ENCODE results near the gene PCYT2.

The PCYT2 gene

DNA sequence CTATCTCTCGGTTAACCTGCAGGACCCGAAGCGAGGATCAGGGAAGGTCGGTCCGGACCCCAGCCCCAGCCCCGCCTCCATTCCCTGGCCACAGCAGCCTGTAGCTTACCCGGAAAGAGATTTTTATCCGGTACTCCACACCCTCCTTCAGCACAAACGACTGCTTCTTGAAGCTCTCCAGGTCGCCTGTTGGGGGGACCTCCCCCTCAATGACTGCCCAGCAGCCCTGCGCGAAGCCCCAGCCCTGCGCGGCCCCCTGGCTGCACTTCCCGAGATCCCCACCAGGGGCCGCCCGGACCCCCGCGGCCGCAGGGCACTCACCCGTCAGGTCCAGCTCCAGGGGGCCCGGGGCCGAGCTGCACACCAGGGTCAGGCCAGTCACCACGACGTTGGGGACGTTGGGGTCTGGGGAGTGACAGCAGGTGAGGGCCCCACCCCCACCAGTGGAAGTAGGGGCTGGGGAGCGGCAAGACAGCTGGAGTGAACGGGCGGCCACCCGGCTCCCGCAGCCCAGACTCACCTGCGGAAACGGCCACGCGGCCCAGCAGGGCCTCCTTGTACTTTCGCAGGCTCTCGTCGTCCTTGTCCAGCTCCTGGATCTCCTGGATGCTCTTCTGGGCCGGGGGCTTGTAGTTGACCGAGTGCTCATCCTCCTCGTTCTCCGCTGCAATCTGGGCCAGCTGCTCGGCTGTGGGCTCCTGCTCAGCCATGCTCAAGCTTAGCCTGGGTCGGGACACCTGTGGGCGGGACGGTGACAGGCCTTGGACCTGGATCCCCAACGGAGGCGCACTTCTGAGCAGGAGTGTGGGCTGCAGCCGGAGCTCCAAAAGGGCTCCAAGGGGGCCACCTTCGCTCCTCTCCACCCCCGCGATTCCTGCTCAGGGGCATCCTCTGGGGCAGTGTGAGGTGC lies 41.7 kb downstream of the PCYT2 start:
- peak; percentile 46 for DNase-seq

DNA sequence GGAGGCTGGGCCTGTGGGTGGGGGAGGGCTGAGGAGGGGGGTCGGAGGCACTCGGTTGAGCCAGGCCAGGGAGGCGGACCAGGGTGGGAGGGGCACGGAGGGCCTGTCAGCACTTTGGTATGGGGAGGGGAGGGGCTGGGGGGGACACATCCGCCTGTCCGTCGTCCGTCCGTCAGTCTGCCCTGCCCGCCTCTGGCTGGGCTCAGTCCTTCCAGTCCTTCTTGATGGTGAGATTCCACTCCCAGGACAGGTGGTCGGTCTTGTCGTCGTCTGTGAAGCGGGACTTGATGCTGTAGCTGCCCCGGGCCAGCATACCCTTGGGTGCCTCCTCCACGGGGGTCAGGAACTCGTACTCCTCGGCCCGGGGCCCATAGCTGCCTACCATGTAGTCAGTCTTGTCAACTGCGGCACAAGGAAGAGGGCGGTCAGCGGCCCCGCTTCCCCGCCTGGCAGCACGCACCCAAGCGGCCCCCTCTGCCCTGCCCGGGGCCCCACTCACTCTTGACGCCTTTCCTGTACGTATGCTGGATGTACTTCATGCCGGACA lies 42.5 kb downstream of the PCYT2 start:
- DNase-seq: no peak

DNA sequence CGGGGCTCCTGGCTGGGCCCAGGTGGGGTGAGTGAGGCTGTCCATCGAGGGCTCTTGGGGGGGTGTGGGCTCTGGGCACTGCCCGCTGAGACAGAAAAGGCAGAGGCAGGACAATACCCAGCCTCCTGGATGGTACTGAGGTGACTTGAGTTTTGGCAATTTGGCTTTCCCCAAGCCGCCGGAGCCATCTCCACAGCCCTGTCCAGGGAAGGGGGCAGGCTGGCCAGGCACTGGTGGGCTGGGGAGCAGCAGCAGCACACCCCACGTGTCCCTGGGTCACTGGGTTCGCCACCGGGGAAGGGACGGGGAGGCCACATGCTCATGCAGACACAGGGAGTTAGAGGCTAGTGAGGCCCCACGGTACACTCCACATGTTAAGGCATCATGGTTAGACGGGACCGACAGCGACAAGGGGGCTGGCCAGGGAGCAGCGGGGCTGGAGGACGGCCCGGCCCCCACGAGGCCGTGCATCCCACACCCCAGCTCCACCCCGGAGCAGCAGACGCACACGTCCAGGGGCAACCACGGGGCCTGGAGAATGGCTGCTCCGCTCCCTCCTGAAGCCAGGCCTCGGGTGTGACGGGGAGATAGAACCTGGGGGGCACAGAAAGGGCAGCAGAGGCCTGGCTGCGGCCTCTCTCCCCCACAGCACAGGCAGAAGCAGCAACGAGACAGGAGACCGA lies 43.1 kb downstream of the PCYT2 start:
- DNase-seq: peak; percentile 18

DNA sequence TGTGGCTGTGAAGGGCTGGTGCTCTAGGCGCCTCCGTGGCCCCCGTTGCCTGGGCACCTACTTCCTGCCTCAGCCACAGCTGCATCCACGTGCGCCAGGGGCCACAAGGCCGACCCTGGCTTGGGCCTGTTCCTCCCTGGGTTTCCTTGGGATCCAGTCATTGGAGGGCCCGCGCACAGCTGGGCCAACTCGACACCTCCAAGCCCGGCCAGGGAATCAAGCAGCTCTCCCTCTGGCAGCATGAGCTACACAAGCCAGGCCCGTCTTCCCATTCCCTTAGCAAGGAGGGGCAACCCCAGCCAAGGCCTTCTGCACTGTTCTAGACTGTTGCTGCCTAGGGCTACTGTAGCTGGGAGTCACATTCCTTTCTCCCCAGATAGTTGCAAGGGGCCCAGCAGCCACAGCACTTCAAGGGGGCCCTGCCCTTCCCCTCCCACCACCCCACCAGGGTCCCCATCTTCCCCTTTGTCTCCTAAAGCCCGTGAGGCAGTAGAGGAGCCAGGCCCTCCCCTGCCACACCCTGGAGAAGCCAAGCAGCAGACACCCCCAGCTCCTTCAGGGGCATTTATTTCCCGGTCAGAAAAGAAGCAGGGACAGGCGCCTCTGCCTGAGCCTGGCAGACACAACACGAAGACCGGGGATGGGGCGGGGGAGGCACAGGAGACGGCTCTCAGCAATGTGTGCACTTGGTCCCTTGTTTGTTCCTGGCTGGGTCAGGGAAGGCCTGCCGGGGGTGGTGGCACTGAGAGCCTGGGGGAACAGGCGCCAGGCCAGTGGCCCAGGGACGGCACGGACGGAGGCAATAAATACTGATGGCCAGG lies 43.8 kb downstream of the PCYT2 start:
- peak; percentile 51 for DNase-seq

DNA sequence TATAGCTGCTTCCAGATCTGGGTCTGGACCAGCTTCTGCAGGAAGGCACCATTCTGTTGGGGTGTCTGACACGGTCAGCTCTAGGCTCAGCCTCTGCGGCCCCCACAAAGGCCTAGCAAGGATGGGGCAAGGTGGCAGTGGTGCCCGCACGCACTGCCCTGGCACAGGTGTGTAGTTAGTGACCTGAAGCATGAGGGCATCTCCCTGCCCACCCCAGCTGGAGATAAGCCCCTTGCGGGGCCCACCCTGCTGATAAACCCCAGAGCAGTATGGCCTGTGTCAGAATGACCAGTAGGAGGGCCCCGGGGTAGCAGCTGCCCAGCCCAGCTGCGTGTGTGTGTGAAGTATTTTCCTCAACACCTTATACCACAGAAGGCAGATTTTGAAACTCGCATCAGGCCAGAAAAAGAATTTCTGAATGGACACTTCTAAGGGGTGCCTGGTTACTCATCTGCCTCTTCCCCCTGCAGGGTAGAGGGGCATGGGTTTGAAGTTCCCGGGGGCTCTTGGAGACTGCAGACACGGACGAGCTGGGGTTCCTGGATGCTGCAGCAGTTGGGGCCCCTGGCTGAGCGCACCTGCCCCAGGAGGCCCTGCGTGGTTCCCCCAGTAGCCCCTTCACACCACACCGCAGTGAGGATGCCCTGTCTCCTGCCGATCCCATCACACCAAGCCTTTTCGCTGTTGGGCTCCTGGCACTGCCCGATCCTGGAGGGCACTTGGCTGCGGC lies 44.6 kb downstream of the PCYT2 start:
- DNase-seq: no peak

DNA sequence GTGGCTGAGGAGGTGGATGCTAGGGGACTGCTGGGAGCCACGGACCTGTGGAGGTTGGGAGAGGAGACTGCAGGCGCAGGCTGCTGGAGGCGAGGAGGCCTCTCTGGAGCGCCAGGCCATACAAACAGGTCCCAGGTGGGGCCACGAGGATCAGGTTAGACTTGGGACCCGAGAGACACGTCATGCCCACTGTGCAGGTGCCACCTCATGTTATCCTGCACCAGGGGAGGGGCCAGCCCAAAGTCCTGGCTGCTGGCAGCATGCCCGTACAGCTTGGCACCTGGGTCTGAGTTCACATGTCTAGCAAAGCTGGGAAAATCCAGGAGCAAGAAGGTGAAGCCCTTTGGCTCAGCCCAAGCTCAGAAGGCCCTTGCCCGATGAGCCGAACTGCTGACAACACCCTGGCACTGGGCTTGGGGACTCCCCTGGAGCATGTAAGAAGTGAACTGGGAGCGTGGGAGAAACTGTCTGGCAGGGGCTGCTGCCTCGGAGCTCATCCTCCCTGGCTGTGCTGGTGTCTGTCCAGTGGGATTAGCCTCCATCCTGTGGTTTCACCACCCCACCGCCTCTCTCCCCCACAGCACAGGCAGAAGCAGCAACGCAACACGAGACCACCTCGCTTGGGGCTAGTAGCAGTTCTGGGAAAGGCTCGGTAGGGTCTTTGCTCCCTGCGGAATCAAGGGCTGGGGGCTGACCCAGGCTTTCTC lies 45.3 kb downstream of the PCYT2 start:
- DNase-seq: no peak

DNA sequence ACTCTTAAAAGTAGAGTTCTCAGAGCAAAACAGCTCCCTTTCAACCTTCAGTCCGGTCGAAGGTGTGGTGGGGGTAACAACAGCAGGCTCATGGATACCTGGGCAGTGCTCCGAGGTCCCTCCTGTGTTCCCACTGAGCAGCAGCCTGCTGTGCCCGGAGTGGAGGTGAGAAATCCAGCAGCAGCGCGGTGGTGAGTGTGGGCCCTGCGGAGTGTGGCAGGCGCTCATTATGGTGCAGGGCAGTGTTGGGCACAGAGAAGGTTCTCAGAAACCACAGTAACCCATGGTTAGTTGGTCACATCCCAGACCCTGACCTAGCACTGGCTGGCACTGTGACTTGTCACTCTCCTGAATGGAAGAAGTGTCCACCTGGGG lies 45.9 kb downstream of the PCYT2 start:
- DNase-seq: no peak

DNA sequence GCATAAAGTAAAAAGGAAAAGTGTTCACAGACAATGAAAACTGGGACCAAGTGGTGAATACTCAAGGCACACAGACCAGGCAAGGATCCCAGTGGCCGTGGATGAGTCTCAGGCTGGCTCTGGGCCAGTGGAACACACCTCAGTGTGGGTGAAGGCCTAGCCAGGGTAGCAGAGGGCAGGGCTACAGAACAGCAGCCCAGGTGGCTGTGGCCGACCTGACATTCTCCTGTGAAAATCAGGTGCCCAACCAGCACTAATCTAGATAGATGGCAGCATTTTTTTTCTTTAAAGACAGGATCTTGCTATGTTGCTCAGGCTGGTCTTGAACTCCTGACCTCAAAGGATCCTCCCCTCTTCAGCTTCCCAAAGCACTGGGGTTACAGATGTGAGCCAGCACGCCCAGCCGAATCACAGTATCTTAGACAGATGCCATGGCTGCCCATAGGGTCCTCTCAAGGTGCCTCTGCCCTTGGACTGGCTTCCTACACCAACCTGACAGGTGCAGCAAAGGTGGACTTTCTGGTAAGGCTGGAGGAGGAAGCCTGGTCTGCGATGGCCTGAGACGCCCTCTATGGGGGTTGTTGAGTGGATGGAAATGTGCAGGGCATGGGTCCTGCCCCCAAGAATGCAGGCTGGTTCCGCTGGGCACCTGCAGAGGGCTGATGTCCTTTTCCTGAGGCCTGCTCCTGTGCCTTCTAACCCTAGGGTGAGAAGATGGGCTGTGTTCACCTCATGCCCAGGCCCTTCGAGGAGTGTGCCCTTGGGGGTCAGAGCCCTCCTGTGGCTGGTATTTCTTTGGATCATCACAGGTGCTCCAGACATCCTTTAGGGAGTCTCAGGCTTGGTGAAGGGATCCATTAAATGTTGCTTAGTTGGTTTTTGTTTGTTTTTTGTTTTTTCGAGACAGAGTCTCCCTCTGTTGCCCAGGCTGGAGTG lies 47.1 kb downstream of the PCYT2 start:
- no peak for DNase-seq

DNA sequence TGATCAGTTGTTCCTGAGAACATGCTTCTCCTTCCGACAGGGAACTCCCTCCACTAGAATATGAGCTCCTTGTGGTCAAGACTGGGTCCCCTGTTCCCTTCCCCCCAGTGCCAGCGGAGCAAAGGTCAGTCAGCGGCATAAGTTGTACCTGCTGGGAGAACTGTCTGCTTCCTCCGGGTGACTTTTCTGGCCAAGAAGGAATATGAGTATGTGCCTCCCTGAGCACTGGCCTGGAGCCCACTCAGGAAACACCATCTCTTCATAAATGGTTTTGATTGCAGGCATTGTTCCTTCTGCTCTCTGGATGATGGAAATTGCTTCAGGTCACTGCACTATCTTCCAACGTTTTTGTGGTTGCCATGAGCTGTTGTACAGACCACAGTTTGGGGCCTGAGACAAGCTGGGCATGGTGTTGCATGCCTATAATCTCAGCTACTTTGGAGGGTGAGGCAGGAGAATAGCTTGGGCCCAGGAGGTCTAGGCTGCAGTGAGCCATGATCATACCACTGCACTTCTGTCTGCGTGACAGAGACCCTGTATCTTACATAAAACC lies 48.0 kb downstream of the PCYT2 start:
- peak; percentile 42 for DNase-seq

DNA sequence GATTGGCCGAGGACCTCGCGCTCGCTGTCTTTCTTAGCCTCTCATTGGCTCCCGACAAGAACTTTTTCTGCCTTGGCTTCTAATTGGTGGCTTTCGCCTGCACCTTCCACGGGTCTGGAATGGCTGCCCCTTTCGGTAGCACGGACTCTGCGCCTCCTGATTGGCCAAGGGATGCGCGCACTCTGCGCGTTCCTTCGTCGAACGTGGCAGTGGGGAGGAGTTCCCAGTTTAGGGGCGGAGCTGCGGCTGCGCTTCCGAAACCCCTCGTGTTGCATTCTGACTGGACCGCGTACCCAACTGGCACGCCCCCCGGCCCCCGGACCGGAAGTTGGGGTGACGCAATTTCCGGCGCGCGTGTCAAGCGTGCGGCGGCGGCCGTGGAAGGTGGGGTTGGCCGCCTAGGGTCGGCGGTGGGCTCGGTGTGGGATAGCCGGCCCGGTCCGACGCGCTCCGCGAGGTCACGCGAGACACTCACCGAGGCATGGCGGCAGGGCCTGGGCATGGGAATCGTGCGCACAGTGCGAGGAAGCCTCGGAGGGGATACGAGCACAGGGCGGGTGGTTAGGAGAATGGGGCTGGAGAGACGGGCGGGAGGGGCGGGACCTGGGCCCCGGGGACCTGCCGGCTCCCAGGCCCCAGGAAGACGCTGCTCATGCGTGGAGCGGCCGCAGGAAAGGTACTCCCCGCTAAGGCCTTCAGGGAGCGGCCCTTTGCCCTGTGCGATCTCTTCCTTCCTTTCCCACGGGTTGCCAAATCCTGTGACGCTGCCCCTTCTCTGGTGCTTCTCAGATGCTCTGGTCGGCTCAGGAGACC lies 50.2 kb downstream of the PCYT2 start:
- DNase-seq: peak; percentile 100

DNA sequence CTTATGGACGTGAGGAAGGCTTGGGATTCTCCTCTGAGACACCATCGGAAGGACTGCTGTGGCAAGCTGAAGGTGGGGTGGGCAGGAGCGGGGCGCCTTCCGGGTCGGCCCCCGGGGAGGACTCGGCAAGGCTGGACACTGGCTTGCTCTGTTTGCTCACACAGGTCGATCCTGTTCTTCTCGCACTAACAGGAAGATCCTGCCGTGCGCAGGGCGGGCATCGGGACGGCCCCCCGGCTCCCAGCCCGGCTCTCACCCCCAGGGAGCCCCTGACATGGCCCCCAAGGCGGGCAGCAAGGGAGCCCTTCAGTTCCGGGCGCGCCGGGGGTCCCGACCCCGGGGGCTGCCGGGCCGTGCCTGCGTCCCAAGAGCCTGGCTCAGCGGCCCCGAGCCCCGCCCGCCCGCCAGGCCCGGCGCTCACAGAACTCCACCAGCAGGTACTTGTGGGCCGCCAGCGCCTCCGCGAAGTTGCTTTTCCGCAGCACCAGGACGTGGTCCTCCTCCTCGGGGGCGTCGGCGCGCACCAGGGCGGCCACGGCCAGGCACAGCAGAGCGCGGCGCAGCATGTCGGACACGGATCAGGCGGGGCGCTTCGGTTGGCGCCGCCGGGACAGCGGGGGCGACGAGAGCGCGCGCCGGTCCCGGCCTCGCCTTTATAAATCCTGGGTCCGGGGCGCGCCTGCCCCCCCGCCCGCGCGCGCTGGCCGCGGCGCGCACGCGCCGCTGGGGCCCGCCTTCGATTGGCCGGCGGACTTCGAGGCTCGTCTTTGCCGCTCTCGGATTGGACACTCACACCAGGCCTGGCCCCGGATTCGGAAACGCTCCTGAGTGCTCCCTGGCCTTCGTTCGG lies 51.1 kb downstream of the PCYT2 start, which contains the start of gene P4HB:
P4HB (minus strand) TSS at position 630 of the 850 bp plus-strand sequence; CDS start at position 566, 64 bp downstream.
- no peak for DNase-seq

DNA sequence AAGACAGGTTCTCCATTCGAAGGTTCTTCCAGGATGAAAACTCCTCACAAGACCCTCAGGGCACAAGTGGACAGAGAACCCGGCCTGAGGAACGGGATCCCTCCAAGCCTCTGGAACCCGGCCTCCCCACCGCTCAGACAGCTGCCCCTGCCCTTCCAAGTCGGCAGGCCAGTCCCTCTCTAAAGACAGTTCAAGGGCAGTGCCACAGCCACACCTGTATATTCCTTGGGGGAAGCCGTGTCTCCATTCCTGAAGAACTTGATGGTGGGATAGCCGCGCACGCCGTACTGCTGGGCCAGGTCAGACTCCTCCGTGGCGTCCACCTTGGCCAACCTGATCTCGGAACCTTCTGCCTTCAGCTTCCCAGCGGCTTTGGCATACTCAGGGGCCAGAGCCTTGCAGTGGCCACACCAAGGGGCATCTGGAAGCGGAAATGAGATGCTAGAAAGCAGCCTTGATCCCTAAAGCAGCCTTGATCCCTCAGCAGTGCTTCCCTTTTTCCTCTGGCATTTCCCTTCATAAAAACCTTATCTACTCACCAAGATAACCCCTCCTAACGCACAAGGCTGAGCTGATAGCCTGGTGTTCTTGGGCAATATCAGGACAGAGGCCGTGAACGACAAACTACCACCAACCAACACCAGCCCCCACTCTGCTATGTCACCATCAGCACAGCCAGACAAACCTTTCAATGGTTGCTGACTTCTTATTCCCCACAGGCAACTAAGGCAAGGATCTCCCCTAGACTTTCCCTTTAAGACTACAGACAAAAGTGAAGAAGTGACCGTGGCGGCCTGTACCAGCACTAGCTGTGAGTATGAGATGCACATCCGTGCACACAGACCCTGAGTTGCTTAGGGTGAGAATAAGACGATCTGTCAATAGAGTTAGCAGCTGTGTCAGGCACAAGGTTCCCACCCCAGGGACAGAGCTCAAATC lies 52.0 kb downstream of the PCYT2 start:
- DNase-seq: peak; percentile 72

DNA sequence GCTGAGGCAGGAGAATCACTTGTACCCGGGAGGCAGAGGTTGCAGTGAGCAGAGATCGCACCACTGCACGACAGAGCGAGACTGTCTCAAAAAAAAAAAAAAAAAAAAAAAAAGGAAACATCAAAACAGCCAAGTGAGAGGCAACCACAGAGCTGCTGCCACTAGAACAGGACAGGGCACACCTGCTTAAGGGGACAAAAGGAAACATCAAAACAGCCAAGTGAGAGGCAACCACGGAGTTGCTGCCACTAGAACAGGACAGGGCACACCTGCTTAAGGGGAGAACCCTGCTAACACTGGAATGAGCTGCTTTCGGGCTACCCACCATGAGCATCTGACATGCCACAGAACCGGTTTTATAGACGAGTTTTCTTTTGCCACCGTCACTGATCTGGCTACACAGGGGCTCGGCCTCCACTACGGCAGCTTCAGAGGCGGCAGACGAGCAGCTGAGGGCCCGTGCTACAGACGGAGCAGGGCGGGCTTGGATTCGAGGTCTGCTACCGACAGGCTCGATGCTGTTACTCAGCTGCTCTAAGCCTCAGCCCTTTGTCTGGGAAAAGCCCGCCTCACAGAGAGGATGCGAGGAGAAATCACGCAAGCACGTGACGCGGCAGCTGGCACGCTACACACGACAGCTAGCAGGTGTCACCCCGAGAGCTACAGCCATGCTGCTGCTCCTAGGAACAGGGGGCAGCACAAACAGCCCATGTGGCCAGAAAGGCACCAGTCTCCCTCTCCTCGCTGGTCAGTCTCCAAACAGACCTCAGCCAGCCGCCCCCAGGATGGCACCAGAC lies 52.8 kb downstream of the PCYT2 start:
- DNase-seq: no peak

DNA sequence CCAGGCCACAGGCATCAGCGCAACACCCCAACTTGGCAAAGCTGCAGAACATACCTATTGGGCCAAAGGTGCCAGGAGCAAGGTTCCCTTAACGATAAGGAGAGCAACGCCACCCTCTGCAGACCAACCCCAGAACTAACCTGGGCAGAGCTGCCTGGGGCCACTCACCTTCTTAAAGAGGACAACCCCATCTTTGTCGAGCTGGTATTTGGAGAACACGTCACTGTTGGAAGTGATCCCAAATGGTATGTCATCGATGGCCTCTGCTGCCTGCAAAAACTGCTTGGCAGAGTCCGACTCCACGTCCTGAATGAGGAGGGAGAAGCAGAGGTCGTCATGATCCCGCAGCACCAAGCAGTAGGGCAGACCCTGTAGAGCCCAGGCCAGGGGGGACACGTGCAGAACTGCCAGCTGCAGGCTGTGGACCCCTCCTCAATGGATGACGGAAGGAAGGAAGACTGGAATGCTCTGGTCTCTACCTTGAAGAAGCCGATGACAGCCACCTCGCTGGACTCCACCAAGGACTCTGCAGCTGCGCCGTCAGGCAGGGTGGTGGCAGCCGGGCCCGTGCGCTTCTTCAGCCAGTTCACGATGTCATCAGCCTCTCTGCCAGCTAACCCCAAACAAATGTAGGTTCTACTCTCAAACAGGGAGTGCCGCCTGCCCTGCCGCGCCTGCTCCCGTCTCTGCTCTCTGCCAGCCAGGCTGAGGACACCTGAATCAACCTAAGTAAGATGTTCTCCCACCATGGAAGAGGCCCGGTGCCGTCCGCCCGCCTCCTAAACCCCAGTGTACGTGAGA lies 56.0 kb downstream of the PCYT2 start:
- DNase-seq: no peak

DNA sequence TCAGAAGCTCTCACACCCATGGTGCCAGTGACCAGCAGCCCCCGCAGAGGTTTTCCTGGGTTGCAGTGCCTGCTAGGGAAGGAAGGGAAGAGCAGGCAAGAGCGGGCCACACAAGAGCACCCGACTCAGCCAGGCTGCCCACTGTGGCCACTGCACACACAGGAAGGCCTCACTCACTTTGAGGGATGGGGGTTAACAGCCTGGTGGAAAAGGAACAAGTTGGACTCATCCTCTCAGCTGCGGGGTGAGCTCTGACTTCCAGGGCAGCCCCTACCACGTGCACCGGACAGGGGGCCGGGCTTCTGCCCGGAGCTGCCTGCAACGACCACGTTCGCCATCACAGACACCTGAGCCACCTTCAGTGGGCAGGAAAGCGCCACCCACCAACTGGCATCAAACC lies 59.0 kb downstream of the PCYT2 start:
- no peak for DNase-seq

All from hematopoietic multipotent progenitor cell treated with erythropoietin and hydrocortisone succinate and interleukin-3 and kit ligand, for 6 days (in vitro differentiated cells).